CD14-positive monocyte (primary cell): ENCODE data around the gene AARSD1. TPM values are rescaled to one million over a fixed set of nuclear protein-coding genes. Genes with fewer than 3 reads are reported as not detected.

Experiments
- DNase-seq, 3 donors: peaks; one replicate each; pipeline ENCODE4 v3.0.0-alpha.2; 2011 to 2022
- H2AFZ ChIP-seq: 2 replicates; pipeline ENCODE4 v1.6.0; 2012; ENCODE audit warnings: mild to moderate bottlenecking, low read depth, low read length, inconsistent platforms; ENCODE audit not compliant: insufficient read depth, poor library complexity, severe bottlenecking
- H3K27ac ChIP-seq, 2 donors: 1 replicate in 1 of 2; 2 replicates in 1 of 2; pipeline ENCODE4 v1.5.1; 2012 to 2013; ENCODE audit warnings: low read length in 2 of 2, control low read depth in 1 of 2, inconsistent platforms in 1 of 2, low read depth in 1 of 2, mild to moderate bottlenecking in 1 of 2
- H3K27me3 ChIP-seq, 2 donors: one replicate each; pipeline versions ENCODE4 v1.6.0 to v1.6.1; 2011 to 2013; ENCODE audit warnings: low read length in 2 of 2; ENCODE audit not compliant: control insufficient read depth in 2 of 2, insufficient read depth in 2 of 2
- H3K36me3 ChIP-seq, 2 donors: replicated peaks in 1 of 2; 1 replicate in 1 of 2; 2 replicates in 1 of 2; pipeline versions ENCODE4 v1.5.1 to v1.6.1; 2012 to 2013; ENCODE audit warnings: low read length in 2 of 2, control low read depth in 1 of 2, inconsistent platforms in 1 of 2, mild to moderate bottlenecking in 1 of 2; ENCODE audit not compliant: insufficient read depth in 2 of 2, control insufficient read depth in 1 of 2
- H3K4me1 ChIP-seq, 2 donors: 1 replicate in 1 of 2; 2 replicates in 1 of 2; pipeline versions ENCODE4 v1.5.1 to v1.6.1; 2012 to 2013; ENCODE audit warnings: low read length in 2 of 2, control low read depth in 1 of 2, inconsistent platforms in 1 of 2, mild to moderate bottlenecking in 1 of 2, moderate library complexity in 1 of 2; ENCODE audit not compliant: insufficient read depth in 2 of 2, control insufficient read depth in 1 of 2
- H3K4me2 ChIP-seq: replicated peaks from 2 replicates; pipeline ENCODE3; 2012; ENCODE audit warnings: low read length, moderate library complexity, mild to moderate bottlenecking; ENCODE audit not compliant: poor library complexity, severe bottlenecking; ENCODE audit errors: extremely low read depth
- H3K4me3 ChIP-seq, 3 experiments: fragments of 200-600 bp in 1 of 3; sonication (generic) in 1 of 3; replicated peaks in 1 of 3; 1 replicate in 2 of 3; 2 replicates in 1 of 3; pipeline ENCODE4 v1.5.1; 2011 to 2013; ENCODE audit warnings: low read length in 3 of 3, mild to moderate bottlenecking in 3 of 3, control low read depth in 2 of 3, low read depth in 2 of 3, inconsistent platforms in 1 of 3, moderate library complexity in 1 of 3
- H3K79me2 ChIP-seq: 2 replicates; pipeline ENCODE4 v1.6.0; 2012; ENCODE audit warnings: mild to moderate bottlenecking, control low read depth, inconsistent platforms, low read length, moderate library complexity; ENCODE audit not compliant: insufficient read depth
- H3K9ac ChIP-seq: 2 replicates; pipeline ENCODE4 v1.6.0; 2017; ENCODE audit warnings: low read length, mild to moderate bottlenecking; ENCODE audit not compliant: insufficient read depth, poor library complexity, severe bottlenecking
- H3K9me3 ChIP-seq, 2 donors: replicated peaks in 1 of 2; 1 replicate in 1 of 2; 2 replicates in 1 of 2; pipeline versions ENCODE4 v1.5.1 to v1.6.1; 2012 to 2013; ENCODE audit warnings: low read length in 2 of 2, control low read depth in 1 of 2; ENCODE audit not compliant: control insufficient read depth in 1 of 2, insufficient read depth in 1 of 2
- H4K20me1 ChIP-seq: 2 replicates; pipeline ENCODE4 v1.6.0; 2012; ENCODE audit warnings: mild to moderate bottlenecking, low read length, control low read depth, moderate library complexity; ENCODE audit not compliant: insufficient read depth
- H3K27ac Mint-ChIP-seq, 7 donors: one replicate each; pipeline ENCODE4 v1.8.0; 2020; ENCODE audit warnings: mild to moderate bottlenecking in 7 of 7, mixed read lengths in 7 of 7, moderate library complexity in 6 of 7, inconsistent platforms in 2 of 7
- H3K27me3 Mint-ChIP-seq, 3 donors: one replicate each; pipeline ENCODE4 v1.8.0; 2021 to 2022; ENCODE audit warnings: low read depth in 3 of 3, mild to moderate bottlenecking in 3 of 3, mixed read lengths in 3 of 3, moderate library complexity in 3 of 3, inconsistent platforms in 1 of 3
- H3K36me3 Mint-ChIP-seq, 2 donors: one replicate each; pipeline ENCODE4 v1.8.0; 2020; ENCODE audit warnings: mixed read lengths in 2 of 2, inconsistent platforms in 1 of 2, mild to moderate bottlenecking in 1 of 2
- H3K4me1 Mint-ChIP-seq: one replicate; pipeline ENCODE4 v1.8.0; 2020; ENCODE audit warnings: mild to moderate bottlenecking, mixed read lengths
- H3K4me3 Mint-ChIP-seq, 2 donors: one replicate each; pipeline ENCODE4 v1.8.0; 2020; ENCODE audit warnings: mild to moderate bottlenecking in 2 of 2, mixed read lengths in 2 of 2, moderate library complexity in 1 of 2
- H3K9me3 Mint-ChIP-seq, 7 donors: one replicate each; pipeline ENCODE4 v1.8.0; 2020 to 2022; ENCODE audit warnings: mixed read lengths in 7 of 7, mild to moderate bottlenecking in 6 of 7, moderate library complexity in 6 of 7, inconsistent platforms in 2 of 7
- CTCF ChIP-seq: fragments of 200-600 bp; IDR thresholded peaks from one replicate; pipeline ENCODE4 v1.8.0; 2022; ENCODE audit warnings: antibody characterized with exemption, mild to moderate bottlenecking
- WGBS: methylation state at CpG from one replicate; pipeline ENCODE4 v1.1.5; 2013; ENCODE audit warnings: missing lambda C conversion rate; ENCODE audit not compliant: insufficient coverage; 5-methylcytosine and 5-hydroxymethylcytosine counted together
- intact Hi-C, 2 donors: fragments of 100-400 bp; cut with micrococcal nuclease; formaldehyde crosslinking; loops; one replicate each; pipeline versions ENCODE4 v1.15.0 to v1.15.1; 2023
- polyA plus RNA-seq, 3 donors: library from polyadenylated mRNA; depleted of rRNA in 1 of 3; unstranded in 2 of 3; stranded (reverse) in 1 of 3; fragments of 300-500 nt in 2 of 3; fragments of >200 nt in 1 of 3; fragmentation: Illumina TruSeq in 2 of 3; gene quantifications; 1 replicate in 2 of 3; 2 replicates in 1 of 3; pipeline ENCODE4 v1.2.3, GENCODE V29; 2012 to 2021

Gene AARSD1
- polyA plus RNA-seq, 3 donors: 14.4 to 31.8 (median 17.4) TPM

- no peaks in the 10 kb centered on the region for H3K36me3 Mint-ChIP-seq
- Histone ChIP-seq H2AFZ (no peak overlapping the region), H3K4me2 (no peak overlapping the region), H3K4me3 (no peak overlapping the region), H3K79me2 (no peaks in the 10 kb centered on the region), H3K9me3 (no peaks in the 10 kb centered on the region), H3K4me1 (no peaks in the 10 kb centered on the region), H3K9ac (no peak overlapping the region), H3K36me3 (no peaks in the 10 kb centered on the region), H4K20me1 (no peaks in the 10 kb centered on the region), H3K27me3 (no peaks in the 10 kb centered on the region), H3K27ac (no peak overlapping the region)
- no peak overlapping the region for H3K4me3 Mint-ChIP-seq
- no peak overlapping the region for H3K27ac Mint-ChIP-seq
- H3K27me3 Mint-ChIP-seq: peaks cover 0 to 5% (median 2%) of the 10 kb centered on the region in 3 donors
- 44% methylated on average over 1 of the region's 2 CpGs for WGBS
- DNase-seq: no peak
- no peak for TF ChIP-seq CTCF
- intact Hi-C loops: no loop called here
- peaks cover 5% of the 10 kb centered on the region for H3K4me1 Mint-ChIP-seq
- peaks cover 0 to 4% (median 0%) of the 10 kb centered on the region in 7 donors for H3K9me3 Mint-ChIP-seq
Measured at GRCh38 chr17:42913522-42913921, 50.7 kb downstream of the AARSD1 start.

DNA sequence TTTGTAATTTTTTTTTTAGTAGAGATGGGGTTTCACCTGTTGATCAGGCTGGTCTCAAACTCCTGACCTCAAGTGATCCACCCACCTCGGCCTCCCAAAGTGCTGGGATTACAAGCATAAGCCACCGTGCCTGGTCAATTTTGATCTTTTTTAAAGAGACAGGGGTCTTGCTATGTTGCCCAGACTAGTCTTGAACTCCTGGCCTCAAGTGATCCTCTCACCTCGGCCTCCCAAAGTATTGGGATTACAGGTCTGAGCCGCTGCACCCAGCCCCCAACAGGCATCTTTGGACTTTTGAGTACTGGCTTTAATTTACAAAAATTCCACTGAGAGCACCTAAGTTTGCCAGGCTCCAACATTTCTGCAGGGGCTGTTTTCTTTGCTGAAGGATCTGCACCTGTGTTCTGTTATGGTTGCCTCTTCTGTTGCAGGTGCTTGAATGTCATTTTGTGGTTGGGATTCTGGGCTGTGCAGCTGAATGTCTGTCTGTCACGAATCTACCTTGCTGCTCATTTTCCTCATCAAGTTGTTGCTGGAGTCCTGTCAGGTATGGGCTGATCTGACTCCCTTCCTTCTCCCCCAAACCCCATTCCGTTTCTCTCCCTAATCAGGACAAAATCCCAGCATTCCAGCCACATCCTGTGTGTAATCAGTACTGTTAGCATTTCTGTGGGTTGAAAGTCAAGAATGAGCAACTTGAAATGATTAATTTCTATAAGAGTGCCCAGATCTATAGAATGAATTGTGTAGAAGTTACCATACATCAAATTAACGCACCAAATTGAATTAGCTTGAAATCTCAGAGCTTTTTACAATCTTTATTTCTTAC lies 55.2 kb downstream of the AARSD1 start:
- Mint-ChIP-seq H3K27ac (no peak overlapping the region), H3K27me3 (peaks cover 2 to 5% (median 2%) of the 10 kb centered on the region in 3 donors), H3K36me3 (no peaks in the 10 kb centered on the region), H3K4me1 (peaks cover 5% of the 10 kb centered on the region), H3K9me3 (no peaks in the 10 kb centered on the region), H3K4me3 (no peak overlapping the region)
- no peaks in the 10 kb centered on the region for H4K20me1 ChIP-seq
- H3K79me2 ChIP-seq: no peaks in the 10 kb centered on the region
- no peak overlapping the region for H3K9ac ChIP-seq
- H3K27me3 ChIP-seq: no peaks in the 10 kb centered on the region
- TF ChIP-seq CTCF: no peak
- no peak overlapping the region for H2AFZ ChIP-seq
- WGBS: 89% methylated on average over 1 of the region's 7 CpGs
- H3K36me3 ChIP-seq: no peaks in the 10 kb centered on the region
- DNase-seq: no peak
- no peak overlapping the region for H3K27ac ChIP-seq
- H3K9me3 ChIP-seq: no peaks in the 10 kb centered on the region
- no peak overlapping the region for H3K4me2 ChIP-seq
- H3K4me3 ChIP-seq: no peak overlapping the region
- no peaks in the 10 kb centered on the region for H3K4me1 ChIP-seq
- intact Hi-C loops: no loop called here
